ENCODE data around the gene GPC3.

GRCh38 chrX:133674726-133675470 is 310.5 kb downstream of the GPC3 start:
- TF ChIP-seq PBX3 (IDR thresholded peaks at IDR 0.05) = no peak
- TF ChIP-seq CTCF (IDR thresholded peaks at IDR 0.05) = no peak
- TF ChIP-seq RFX5 (IDR thresholded peaks at IDR 0.05; ENCODE audit: low read length) = no peak
- TF ChIP-seq EP300 (IDR thresholded peaks at IDR 0.05; ENCODE audit: borderline replicate concordance in 1 of 2, low read depth in 1 of 2, low read length in 1 of 2) = no peak
- no peak for TF ChIP-seq GATA2 (CRISPR knock-in tag; IDR thresholded peaks at IDR 0.05)
- TF ChIP-seq REST (IDR thresholded peaks at IDR 0.05; ENCODE audit: low read depth, low read length) = no peak
- no peak for TF ChIP-seq USF2 (IDR thresholded peaks at IDR 0.05; ENCODE audit: borderline replicate concordance, low read depth, low read length)
- TF ChIP-seq ELF1 (IDR thresholded peaks at IDR 0.05) = no peak
- TF ChIP-seq USF1 (IDR thresholded peaks at IDR 0.05; ENCODE audit: borderline replicate concordance, low read depth) = no peak
- no peak for TF ChIP-seq YY1 (IDR thresholded peaks at IDR 0.05; ENCODE audit: low read depth)
- no peak for TF ChIP-seq POLR2AphosphoS5 (IDR thresholded peaks at IDR 0.05; ENCODE audit: low read depth, low read length)
- no peak for TF ChIP-seq JUND (IDR thresholded peaks at IDR 0.05)
- TF ChIP-seq EZH2phosphoT487 (IDR thresholded peaks at IDR 0.05; ENCODE audit: borderline replicate concordance, low read depth) = no peak
- TF ChIP-seq RAD21 (IDR thresholded peaks at IDR 0.05; ENCODE audit: low read length) = no peak

All from SK-N-SH (cell line).